ENCODE measurements around the gene CLDN10.

Gene CLDN10

GRCh38 chr13:95626768-95627167 lies 74.2 kb downstream of the CLDN10 start:
- TF ChIP-seq MYC (IDR thresholded peaks at IDR 0.05; ENCODE audit: low read depth, low read length) (no peak), POLR2A (IDR thresholded peaks at IDR 0.05; ENCODE audit: extremely low read depth, insufficient read length) (no peak), MAX (IDR thresholded peaks at IDR 0.05; ENCODE audit: low read depth, low read length) (no peak)
- TF ChIP-seq, protein P1, sequence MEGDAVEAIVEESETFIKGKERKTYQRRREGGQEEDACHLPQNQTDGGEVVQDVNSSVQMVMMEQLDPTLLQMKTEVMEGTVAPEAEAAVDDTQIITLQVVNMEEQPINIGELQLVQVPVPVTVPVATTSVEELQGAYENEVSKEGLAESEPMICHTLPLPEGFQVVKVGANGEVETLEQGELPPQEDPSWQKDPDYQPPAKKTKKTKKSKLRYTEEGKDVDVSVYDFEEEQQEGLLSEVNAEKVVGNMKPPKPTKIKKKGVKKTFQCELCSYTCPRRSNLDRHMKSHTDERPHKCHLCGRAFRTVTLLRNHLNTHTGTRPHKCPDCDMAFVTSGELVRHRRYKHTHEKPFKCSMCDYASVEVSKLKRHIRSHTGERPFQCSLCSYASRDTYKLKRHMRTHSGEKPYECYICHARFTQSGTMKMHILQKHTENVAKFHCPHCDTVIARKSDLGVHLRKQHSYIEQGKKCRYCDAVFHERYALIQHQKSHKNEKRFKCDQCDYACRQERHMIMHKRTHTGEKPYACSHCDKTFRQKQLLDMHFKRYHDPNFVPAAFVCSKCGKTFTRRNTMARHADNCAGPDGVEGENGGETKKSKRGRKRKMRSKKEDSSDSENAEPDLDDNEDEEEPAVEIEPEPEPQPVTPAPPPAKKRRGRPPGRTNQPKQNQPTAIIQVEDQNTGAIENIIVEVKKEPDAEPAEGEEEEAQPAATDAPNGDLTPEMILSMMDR (IDR thresholded peaks at IDR 0.05; ENCODE audit: low read depth, low read length): no peak
- H3K4me3 ChIP-seq (ENCODE audit: low read depth, low read length): no peak overlapping the region

DNA sequence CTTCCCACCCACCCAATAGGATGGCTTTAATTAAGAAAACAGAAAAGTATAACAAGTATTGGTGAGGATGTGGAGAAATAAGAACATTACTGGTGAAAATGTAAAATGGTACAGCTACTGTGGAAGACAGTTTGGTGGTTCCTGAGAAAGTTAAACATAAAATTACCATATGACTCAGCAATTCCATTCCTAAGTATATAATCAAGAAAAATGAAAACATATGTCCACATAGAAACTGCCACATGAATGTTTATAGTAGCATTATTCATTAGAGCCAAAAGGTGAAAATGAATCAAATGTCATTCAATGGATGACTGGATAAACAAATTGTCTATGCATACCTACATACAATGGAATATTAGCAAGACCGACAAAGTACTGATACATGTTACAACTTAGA lies 75.1 kb downstream of the CLDN10 start:
- DNase-seq (ENCODE audit: low read depth): no peak
- no peak overlapping the region for H3K4me3 ChIP-seq (ENCODE audit: low read depth, low read length)
- TF ChIP-seq MAX (IDR thresholded peaks at IDR 0.05; ENCODE audit: low read depth, low read length) (no peak), MYC (IDR thresholded peaks at IDR 0.05; ENCODE audit: low read depth, low read length) (no peak), POLR2A (IDR thresholded peaks at IDR 0.05; ENCODE audit: extremely low read depth, insufficient read length) (no peak)
- TF ChIP-seq, protein P1 (IDR thresholded peaks at IDR 0.05; ENCODE audit: low read depth, low read length): no peak

More at GRCh38 chr13:95626768-95627167, 74.2 kb downstream of the CLDN10 start:
- DNase-seq (ENCODE audit: low read depth): no peak

DNA sequence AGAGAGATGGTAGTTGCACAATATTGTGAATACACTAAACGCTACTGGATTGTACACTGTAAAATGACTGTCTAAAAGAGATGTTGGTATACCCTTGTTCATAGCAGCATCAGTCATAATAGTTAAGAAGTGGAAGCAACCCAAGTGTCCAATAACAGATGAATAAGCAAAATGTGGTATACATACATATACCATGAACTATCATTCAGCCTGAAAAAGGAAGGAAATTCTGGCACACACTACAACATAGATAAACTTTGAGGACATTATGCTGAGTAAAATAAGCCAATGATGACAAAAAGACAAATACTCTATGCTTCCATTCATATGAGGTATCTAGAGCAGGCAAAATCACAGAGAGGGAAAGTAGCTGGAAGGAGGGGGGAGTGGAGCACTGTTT lies 76.0 kb downstream of the CLDN10 start:
- no peak for DNase-seq (ENCODE audit: low read depth)
- no peak for TF ChIP-seq MYC (IDR thresholded peaks at IDR 0.05; ENCODE audit: low read depth, low read length)
- TF ChIP-seq MAX (IDR thresholded peaks at IDR 0.05; ENCODE audit: low read depth, low read length): no peak
- TF ChIP-seq, protein P1 (IDR thresholded peaks at IDR 0.05; ENCODE audit: low read depth, low read length): no peak
- TF ChIP-seq POLR2A (IDR thresholded peaks at IDR 0.05; ENCODE audit: extremely low read depth, insufficient read length): no peak
- no peak overlapping the region for H3K4me3 ChIP-seq (ENCODE audit: low read depth, low read length)

DNA sequence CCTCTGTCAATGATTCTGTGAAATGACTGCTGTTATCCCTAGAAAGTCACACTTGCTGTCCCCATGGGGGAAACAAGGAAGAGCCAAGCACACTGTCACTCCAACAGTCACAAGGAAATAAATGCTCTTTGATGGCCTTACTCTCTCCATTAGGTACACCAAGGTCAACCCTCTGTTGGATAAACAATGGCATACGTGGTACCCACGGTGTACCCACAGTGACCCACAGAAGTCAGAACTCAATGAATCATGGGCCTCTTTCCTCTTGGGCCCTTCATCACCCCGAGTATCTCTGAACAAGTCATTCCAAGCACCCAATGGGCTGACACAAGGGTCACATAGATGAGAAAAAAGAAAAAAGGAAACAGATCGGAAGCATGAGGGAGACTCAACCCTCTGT lies 76.6 kb downstream of the CLDN10 start:
- TF ChIP-seq POLR2A (IDR thresholded peaks at IDR 0.05; ENCODE audit: extremely low read depth, insufficient read length) (no peak), MAX (IDR thresholded peaks at IDR 0.05; ENCODE audit: low read depth, low read length) (no peak), MYC (IDR thresholded peaks at IDR 0.05; ENCODE audit: low read depth, low read length) (no peak)
- TF ChIP-seq, protein P1 (IDR thresholded peaks at IDR 0.05; ENCODE audit: low read depth, low read length): no peak
- no peak for DNase-seq (ENCODE audit: low read depth)
- no peak overlapping the region for H3K4me3 ChIP-seq (ENCODE audit: low read depth, low read length)

All from NB4 (cell line).